HCT116 (cell line): ENCODE data around the gene FOXA2. TPM values are rescaled to one million over a fixed set of nuclear protein-coding genes. Genes with fewer than 3 reads are reported as not detected.

ENCODE experiments used
- ATAC-seq: fragments of 200-7000 bp; cut with Tn5 transposase; 2 replicates; pipeline ENCODE4 v1.9.1; 2020; ENCODE audit warnings: mild to moderate bottlenecking, moderate library complexity
- BruUV-seq: library from RNA; stranded (reverse); fragments of 400-500 nt; replicated peaks from 2 replicates; lab custom pipeline; 2021; lab: Mats Ljungman, UMichigan
- CTCF ChIA-PET: fragments of 300-600 bp; sonication (Branson Sonifier 250); formaldehyde crosslinking; loops from one replicate; lab custom pipeline; 2021; ENCODE audit warnings: antibody characterized with exemption; lab: Charles Lee
- POLR2A ChIA-PET: fragments of 300-600, 350-600 bp; sonication (Branson Sonifier 250); formaldehyde crosslinking; loops from one replicate; lab custom pipeline; 2021; ENCODE audit warnings: antibody characterized with exemption; lab: Charles Lee
- RAD21 ChIA-PET, 2 experiments: fragments of 300-600 bp; sonication (Branson Sonifier 250); formaldehyde crosslinking; loops; one replicate each; lab custom pipeline; 2023; ENCODE audit warnings: low total read pairs in 2 of 2; ENCODE audit not compliant: uncharacterized antibody in 2 of 2, unreplicated experiment in 2 of 2, low non-redundant PET in 1 of 2; lab: Charles Lee
- DNase-seq: peaks from one replicate; pipeline ENCODE4 v3.0.0-alpha.2; 2010; ENCODE audit warnings: low read depth, low spot score
- H2AFZ ChIP-seq: fragments of 200-600 bp; shearing (Covaris generic), sonication (generic); 2 replicates; pipeline ENCODE4 v1.6.1; 2017; ENCODE audit warnings: low read depth, mixed run types, mixed read lengths, antibody characterized with exemption, low read length; ENCODE audit not compliant: poor library complexity, severe bottlenecking
- H3K27ac ChIP-seq: 2 replicates; pipeline ENCODE4 v1.5.1; 2012; ENCODE audit warnings: low read depth, low read length
- H3K27me3 ChIP-seq: fragments of 200-600 bp; sonication (generic); 2 replicates; pipeline ENCODE4 v1.6.1; 2016; ENCODE audit warnings: mixed run types, low read length, mixed read lengths; ENCODE audit not compliant: insufficient read depth
- H3K36me3 ChIP-seq, 2 experiments: fragments of 200-500 bp in 1 of 2; fragments of 200-600 bp in 1 of 2; sonication (Bioruptor generic) in 1 of 2; sonication (generic) in 1 of 2; 2 replicates each; pipeline versions ENCODE4 v1.5.1 to v1.6.1; 2014 to 2016; ENCODE audit warnings: low read length in 2 of 2, inconsistent platforms in 1 of 2, mixed read lengths in 1 of 2, mixed run types in 1 of 2; ENCODE audit not compliant: insufficient read depth in 2 of 2, control insufficient read depth in 1 of 2
- H3K4me1 ChIP-seq, 2 experiments: fragments of 200-600 bp in 1 of 2; sonication (generic) in 1 of 2; 2 replicates each; pipeline versions ENCODE4 v1.5.1 to v1.6.1; 2012 to 2017; ENCODE audit warnings: low read length in 2 of 2, inconsistent platforms in 1 of 2, mild to moderate bottlenecking in 1 of 2, mixed read lengths in 1 of 2, mixed run types in 1 of 2, moderate library complexity in 1 of 2; ENCODE audit not compliant: insufficient read depth in 2 of 2, control insufficient read depth in 1 of 2
- H3K4me2 ChIP-seq: fragments of 200-600 bp; sonication (generic); 2 replicates; pipeline ENCODE4 v1.6.1; 2017; ENCODE audit warnings: mixed run types, low read length, mixed read lengths
- H3K4me3 ChIP-seq, 2 experiments: fragments of 200-600 bp in 1 of 2; sonication (generic) in 1 of 2; replicated peaks in 1 of 2; 2 replicates each; pipeline ENCODE4 v1.5.1; 2011 to 2016; ENCODE audit warnings: low read length in 2 of 2, control low read depth in 1 of 2, low read depth in 1 of 2, mild to moderate bottlenecking in 1 of 2, mixed read lengths in 1 of 2, mixed run types in 1 of 2
- H3K79me2 ChIP-seq: fragments of 200-600 bp; sonication (generic); 2 replicates; pipeline ENCODE4 v1.6.1; 2017; ENCODE audit warnings: mild to moderate bottlenecking, mixed run types, low read length, moderate library complexity, mixed read lengths; ENCODE audit not compliant: insufficient read depth
- H3K9ac ChIP-seq: fragments of 200-600 bp; sonication (generic); 2 replicates; pipeline ENCODE4 v1.6.1; 2016; ENCODE audit warnings: low read length, mixed read lengths
- H3K9me2 ChIP-seq: fragments of 200-600 bp; sonication (generic), shearing (Covaris generic); 2 replicates; pipeline ENCODE4 v1.6.1; 2017; ENCODE audit warnings: mixed run types, mild to moderate bottlenecking, moderate library complexity; ENCODE audit not compliant: insufficient read depth
- H3K9me3 ChIP-seq, 2 experiments: fragments of 200-500 bp in 1 of 2; fragments of 200-600 bp in 1 of 2; sonication (Bioruptor generic) in 1 of 2; sonication (generic) in 1 of 2; 2 replicates each; pipeline ENCODE4 v1.6.1; 2014 to 2017; ENCODE audit warnings: low read length in 2 of 2, mixed read lengths in 2 of 2, inconsistent platforms in 1 of 2, low read depth in 1 of 2, mild to moderate bottlenecking in 1 of 2, mixed run types in 1 of 2, moderate library complexity in 1 of 2; ENCODE audit not compliant: control insufficient read depth in 1 of 2, insufficient read depth in 1 of 2
- H4K20me1 ChIP-seq: fragments of 200-600 bp; sonication (generic), shearing (Covaris generic); 2 replicates; pipeline ENCODE4 v1.6.1; 2017; ENCODE audit warnings: mixed run types, mild to moderate bottlenecking, moderate library complexity; ENCODE audit not compliant: insufficient read depth
- CBX3 ChIP-seq: IDR thresholded peaks from 2 replicates; pipeline ENCODE4 v1.6.1; 2012; ENCODE audit warnings: low read depth
- EZH2 ChIP-seq: fragments of 200-600 bp; sonication (generic); IDR thresholded peaks from 2 replicates; pipeline ENCODE4 v1.6.1; 2017; ENCODE audit warnings: antibody characterized with exemption, mixed run types
- EZH2phosphoT487 ChIP-seq: fragments of 200-600 bp; IDR thresholded peaks from 2 replicates; pipeline ENCODE4 v1.6.1; 2018; ENCODE audit warnings: antibody characterized with exemption, borderline replicate concordance
- JUND ChIP-seq: IDR thresholded peaks from 2 replicates; pipeline ENCODE4 v1.6.1; 2012
- POLR2A ChIP-seq: IDR thresholded peaks from 2 replicates; pipeline ENCODE4 v1.7.0; 2011; ENCODE audit warnings: borderline replicate concordance; ENCODE audit not compliant: insufficient read depth, insufficient read length; ENCODE audit errors: extremely low read depth
- RAD21 ChIP-seq: IDR thresholded peaks from 2 replicates; pipeline ENCODE4 v1.6.1; 2012; ENCODE audit warnings: low read depth, mild to moderate bottlenecking
- REST ChIP-seq: IDR thresholded peaks from 2 replicates; pipeline ENCODE4 v1.6.1; 2012; ENCODE audit warnings: low read depth
- SP1 ChIP-seq: IDR thresholded peaks from 2 replicates; pipeline ENCODE4 v1.6.1; 2012; ENCODE audit warnings: low read depth
- TCF7L2 ChIP-seq: IDR thresholded peaks from 2 replicates; pipeline ENCODE4 v1.7.0; 2011; ENCODE audit warnings: borderline replicate concordance, inconsistent platforms; ENCODE audit not compliant: insufficient read depth, insufficient read length; ENCODE audit errors: extremely low read depth
- YY1 ChIP-seq: IDR thresholded peaks from 2 replicates; pipeline ENCODE4 v1.6.1; 2011; ENCODE audit warnings: low read length, low read depth, moderate library complexity, mild to moderate bottlenecking; ENCODE audit not compliant: insufficient replicate concordance; ENCODE audit errors: extremely low read depth
- intact Hi-C: fragments of 100-400 bp; cut with micrococcal nuclease; formaldehyde crosslinking; loops from 2 replicates; pipeline ENCODE4 v1.10.0; 2022
- total RNA-seq: library from RNA; stranded (reverse); gene quantifications from one replicate; pipeline ENCODE4 v1.2.1, GENCODE V29; 2021; ENCODE audit not compliant: unreplicated experiment
- TF ChIP-seq, protein P1 (sequence below): IDR thresholded peaks from 2 replicates; pipeline ENCODE4 v1.6.1; 2012

FOXA2 gene
- total RNA-seq, 1 experiment from 2014 or later = 0.10 TPM

GRCh38 chr20:22536141-22536828 is 48.1 kb downstream of the FOXA2 start (continued):
- TF ChIP-seq CBX3 = no peak
- no peak for TF ChIP-seq TCF7L2
- no peak for TF ChIP-seq EZH2
- TF ChIP-seq EZH2phosphoT487 = no peak
- TF ChIP-seq REST = no peak
- TF ChIP-seq SP1 = no peak

- H3K27ac ChIP-seq = no peak overlapping the region
- no TSS peak for BruUV-seq
- intact Hi-C loops = no loop called here
- H3K9me3 ChIP-seq = no peaks in the 10 kb centered on the region
- no peak overlapping the region for H2AFZ ChIP-seq
- no peak for DNase-seq
- no peak overlapping the region for H3K9ac ChIP-seq
- H3K4me3 ChIP-seq = no peak overlapping the region
- CTCF ChIA-PET = no interaction called here
- POLR2A ChIA-PET = no interaction called here
- no peaks in the 10 kb centered on the region for H3K79me2 ChIP-seq
- no peak for ATAC-seq
- RAD21 ChIA-PET = no interaction called here
- H4K20me1 ChIP-seq = no peaks in the 10 kb centered on the region
- no peaks in the 10 kb centered on the region for H3K9me2 ChIP-seq
- H3K4me2 ChIP-seq = no peak overlapping the region
- TF ChIP-seq YY1 (no peak), CBX3 (no peak), EZH2 (no peak), POLR2A (no peak), SP1 (no peak), RAD21 (no peak), REST (no peak), JUND (no peak)
- TF ChIP-seq, protein P1, sequence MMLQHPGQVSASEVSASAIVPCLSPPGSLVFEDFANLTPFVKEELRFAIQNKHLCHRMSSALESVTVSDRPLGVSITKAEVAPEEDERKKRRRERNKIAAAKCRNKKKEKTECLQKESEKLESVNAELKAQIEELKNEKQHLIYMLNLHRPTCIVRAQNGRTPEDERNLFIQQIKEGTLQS = no peak
- 0 out of 2 replicates have a peak, but pooled peaks cover 3% of the 10 kb centered on the region for H3K27me3 ChIP-seq
- H3K36me3 ChIP-seq = no peaks in the 10 kb centered on the region
- H3K4me1 ChIP-seq = no peaks in the 10 kb centered on the region
Observed at GRCh38 chr20:22535483-22535882, 48.9 kb downstream of the FOXA2 start.
